ENCODE results near the gene MRTFA.
"Not testable (repeated sequence)": the region's sequence is repeated elsewhere in the genome, so short reads cannot be mapped to it uniquely, and the experiment has no call there.

The MRTFA gene

GRCh38 chr22:40519284-40519947, 117.1 kb downstream of the MRTFA start:
- no peak for DNase-seq

GRCh38 chr22:40518840-40519239, 117.7 kb downstream of the MRTFA start:
- no peak for DNase-seq

GRCh38 chr22:40517631-40518030, 118.9 kb downstream of the MRTFA start:
- no peak for DNase-seq

DNA sequence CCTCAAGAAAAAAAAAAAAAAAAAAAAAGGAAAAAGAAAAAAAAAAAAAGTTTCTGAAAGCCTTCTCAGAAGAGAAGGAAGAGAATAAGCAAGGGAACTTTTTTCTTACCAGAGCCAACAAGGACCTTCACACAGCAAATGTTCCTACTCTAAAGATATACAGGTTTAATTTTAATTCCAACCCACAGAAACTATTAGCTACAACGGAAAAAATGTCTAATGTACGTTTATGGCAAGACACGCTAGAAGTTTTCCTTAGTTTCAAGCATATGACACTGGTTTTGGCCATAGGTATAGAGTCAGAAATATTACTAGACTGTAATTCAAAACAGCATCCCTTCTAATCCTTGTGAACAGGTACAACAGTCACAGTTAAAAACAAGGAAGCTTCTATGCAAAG, 120.1 kb downstream of the MRTFA start:
- no peak for DNase-seq

GRCh38 chr22:40512426-40513136, 123.9 kb downstream of the MRTFA start:
- DNase-seq: no peak

- no peak for DNase-seq
These were observed 124.9 kb downstream of the MRTFA start for GRCh38 chr22:40511604-40512003.

DNA sequence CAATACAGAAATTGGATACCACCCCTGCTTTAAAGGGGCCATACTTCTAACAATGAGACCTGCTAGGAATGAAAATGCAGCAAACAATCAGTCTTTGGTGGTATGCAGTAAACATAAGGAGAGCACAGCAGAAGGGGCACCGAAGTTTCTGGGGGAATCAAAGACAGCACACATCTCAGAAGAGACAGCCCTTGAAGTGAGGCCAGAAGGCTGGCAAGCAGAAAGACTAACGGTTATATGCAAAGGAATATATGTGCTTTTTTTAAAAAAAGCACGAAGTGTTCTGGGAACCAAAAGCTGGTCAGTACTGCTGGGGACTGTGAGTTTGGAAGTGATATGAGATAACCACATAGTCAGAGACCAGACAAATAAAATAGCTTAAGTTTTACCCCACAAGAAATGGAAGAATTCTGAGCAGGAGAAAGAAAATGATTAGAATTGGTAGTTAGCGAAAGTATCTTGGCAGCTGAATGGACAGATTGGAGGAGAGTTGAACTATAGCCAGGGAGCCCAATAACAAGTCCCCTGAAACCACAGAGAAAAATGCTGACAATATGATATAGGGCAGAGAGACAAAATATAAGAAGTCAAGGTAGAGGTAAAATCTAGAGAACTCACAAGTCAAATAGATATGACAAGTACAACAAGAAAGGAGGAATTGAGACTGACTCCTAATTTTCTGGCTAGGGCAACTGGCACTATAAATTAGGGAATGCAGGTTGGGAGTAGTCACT, 125.7 kb downstream of the MRTFA start:
- no peak for DNase-seq

GRCh38 chr22:40509401-40510134, 127.0 kb downstream of the MRTFA start:
- DNase-seq: no peak

DNA sequence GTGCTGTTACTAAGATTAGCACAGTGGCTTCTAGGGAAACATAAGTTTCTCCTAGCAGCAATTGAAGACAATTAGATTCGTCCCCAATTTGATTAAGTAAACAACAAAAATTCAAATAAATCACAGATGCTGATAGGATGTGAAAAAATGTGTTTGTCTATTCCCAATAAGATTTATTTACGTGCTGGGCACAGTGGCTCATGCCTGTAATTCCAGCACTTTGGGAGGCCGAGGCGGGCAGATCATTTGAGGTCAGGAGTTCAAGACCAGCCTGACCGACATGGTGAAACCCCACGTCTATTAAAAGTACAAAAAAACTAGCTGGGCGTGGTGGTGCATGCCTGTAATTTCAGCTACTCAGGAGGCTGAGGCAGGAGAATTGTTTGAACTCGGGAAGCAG, 128.5 kb downstream of the MRTFA start:
- not testable (repeated sequence) for DNase-seq

- no peak for DNase-seq
These were observed 129.0 kb downstream of the MRTFA start for GRCh38 chr22:40507491-40507890.

DNA sequence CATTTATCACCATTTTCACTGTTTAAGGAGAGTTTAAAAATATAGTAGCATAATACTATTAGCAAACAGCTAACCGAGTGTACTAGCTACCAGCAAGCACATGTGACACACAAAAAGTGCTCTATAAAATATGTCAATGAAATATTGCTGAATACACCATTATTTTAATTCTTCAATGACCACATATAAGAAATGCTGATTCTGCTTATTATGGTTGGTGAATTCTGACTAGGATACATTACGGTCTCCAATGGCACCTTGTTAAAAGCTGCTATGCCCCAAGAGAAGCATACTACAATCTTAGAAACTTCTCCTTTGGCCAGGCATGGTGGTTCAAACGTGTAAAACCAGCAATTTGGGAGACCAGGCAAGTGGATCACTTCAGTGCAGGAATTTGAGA, 129.8 kb downstream of the MRTFA start:
- DNase-seq: no peak

GRCh38 chr22:40504285-40505249, 132.0 kb downstream of the MRTFA start:
- DNase-seq: no peak

DNA sequence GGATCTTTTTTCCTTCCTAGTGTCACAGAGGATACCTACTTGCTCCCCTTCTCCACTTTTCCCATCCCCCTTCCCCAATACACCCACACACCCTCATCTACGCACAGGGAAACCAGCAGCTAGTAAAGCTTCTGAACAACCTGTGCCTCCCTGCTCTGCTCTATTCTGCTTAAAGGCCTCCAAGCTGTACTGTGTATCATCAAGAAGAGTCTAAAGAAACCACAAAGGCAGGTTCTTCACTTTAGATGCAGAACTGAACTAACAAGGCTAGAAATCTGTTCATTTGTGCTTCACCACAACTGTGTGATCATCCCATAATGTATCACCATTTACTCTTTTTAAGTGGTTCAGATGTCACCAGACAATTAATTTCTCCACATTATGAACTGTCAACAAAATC, 133.6 kb downstream of the MRTFA start:
- DNase-seq: no peak

- DNase-seq: not testable (repeated sequence)
These were observed 136.1 kb downstream of the MRTFA start for GRCh38 chr22:40500465-40500786.

DNA sequence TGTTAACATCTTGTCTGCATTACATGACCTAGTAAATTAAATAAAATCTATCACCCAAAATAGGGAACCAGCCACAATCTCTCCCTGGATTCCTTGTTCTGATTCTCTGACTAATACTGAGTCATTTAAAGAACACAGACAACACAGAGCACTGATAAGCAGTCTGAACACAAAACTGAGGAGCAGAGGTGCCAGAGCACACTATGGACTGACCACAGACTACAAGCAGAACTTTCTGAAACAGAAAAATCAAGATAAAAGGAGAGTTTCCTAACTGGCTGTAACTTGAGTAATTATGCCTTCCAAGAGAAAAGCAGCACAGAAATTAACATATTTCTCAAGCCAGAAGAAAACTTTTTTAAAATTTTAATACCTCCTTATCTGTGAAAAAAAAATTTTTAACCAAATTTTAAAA, 137.3 kb downstream of the MRTFA start:
- no peak for DNase-seq

DNA sequence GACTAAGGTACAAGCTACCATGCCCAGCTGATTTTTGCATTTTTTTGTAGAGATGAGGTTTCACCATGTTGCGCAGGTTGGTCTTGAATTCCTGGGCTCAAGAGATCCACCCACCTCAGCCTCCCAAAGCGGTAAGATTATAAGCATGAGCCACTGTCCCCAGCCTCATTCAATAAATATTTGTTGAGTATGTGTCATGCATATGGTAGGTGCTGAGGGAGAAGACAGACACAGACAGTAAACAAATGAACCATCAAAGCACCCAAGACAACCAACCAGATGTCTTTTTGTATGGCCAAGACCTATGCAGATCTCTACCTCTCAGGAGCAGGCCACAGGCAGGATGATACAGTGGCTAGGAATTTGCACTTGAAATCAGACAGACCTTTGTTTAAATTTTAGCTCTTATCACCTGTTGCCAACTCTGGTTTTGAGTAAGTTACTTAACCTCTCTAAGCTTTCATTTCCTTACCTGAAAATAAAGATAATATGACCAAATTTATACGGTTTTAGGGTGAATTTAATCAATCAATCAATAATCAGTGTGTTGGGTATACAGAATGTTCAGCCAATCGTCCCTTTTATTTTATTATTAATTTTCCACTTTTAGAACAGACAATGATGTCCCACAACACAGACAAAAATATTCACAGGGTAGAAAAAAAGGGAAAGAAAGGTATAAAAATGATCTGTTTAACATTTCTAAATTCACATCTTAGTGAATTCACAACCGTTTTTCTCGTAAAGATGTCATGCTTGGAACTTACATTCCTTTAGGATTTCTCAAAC, 137.9 kb downstream of the MRTFA start:
- no peak for DNase-seq

DNA sequence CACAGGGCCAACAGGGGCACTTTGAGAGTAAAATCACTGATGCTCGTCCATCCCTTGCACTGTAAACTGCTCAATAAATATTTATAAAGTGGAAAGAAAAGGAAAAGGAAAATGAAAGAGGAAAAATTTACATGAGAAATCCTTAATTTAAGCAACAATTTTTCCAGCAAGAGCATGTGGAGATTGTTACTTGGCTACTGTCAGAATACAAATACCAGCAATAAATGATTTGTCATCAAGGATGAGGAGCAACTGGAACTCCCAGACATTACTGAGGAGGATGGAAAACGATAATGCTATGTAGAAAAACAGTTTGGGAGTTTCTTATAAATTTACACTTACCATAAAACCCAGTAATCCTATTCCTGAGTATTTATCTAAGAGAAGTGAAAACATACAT, 143.1 kb downstream of the MRTFA start:
- no peak for DNase-seq

DNA sequence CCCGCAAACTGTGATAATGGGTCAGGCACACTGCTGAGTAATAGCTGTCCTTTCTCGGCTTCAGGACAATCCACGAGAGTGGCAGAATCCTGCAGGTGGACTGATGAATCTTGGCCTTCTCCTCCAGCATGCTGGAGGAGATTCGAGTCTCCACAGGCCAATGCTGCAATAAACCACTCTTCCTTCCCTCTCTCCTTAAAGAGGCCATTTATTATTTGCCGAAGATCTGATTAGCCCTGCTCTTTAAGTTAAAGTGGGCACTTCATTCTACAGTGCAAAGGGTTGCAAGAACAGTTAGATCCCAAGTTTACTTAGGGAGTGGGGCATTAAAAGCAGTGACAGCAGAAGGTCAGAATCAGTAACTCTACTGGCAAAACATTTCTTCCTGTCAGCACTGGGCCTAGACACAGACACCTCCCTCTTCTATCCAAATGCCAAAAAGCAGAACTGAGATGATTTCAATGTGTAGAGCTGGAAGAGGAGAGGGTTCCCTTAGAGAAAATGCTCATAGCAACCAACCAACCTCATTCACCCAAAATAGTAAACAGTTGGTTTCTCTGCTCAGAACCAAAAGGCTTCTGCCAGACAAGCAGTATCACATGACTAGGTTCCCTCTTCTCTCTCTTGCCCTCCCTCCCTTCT, 144.4 kb downstream of the MRTFA start:
- no peak for DNase-seq

- DNase-seq: no peak
These were observed 148.8 kb downstream of the MRTFA start for GRCh38 chr22:40487663-40488249.

DNA sequence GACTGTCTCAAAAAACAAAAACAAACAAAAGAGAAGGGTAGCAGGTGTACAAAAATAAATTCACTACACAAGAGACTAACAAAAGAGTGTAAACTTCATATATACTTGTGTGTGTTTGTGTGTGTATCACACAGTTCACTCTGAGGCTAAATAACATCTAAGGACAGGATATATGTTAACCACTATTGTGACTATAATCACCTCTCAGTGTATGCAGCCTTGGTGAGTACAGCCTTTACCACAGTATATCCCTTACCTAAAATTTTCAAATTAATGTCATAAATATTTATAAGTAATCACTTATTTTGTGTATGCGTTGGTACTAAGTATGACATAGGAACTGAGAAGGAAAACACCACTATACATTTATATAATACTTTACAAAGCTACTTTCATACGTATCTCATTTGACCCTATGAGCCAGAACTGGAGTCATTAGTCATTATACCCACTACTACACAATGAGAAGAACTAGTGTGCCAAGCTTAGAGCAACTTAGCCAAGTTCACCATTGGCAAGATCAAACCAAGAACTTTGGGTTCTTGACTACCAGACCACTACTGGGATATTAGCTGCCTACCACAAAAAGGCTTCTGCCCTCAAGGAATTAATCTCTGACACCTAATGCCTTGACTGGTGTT, 149.4 kb downstream of the MRTFA start:
- no peak for DNase-seq
